Naive thymus-derived CD4-positive, alpha-beta T cell (primary cell): Measurements from ENCODE around the gene MC2R. TPM values are rescaled to one million over a fixed set of nuclear protein-coding genes. Genes with fewer than 3 reads are reported as not detected.
A peak's percentile ranks its signal among the peaks of the same experiment; 100 is the strongest.

Experiments used
- ATAC-seq: fragments of 150-1000 bp; cut with Tn5 transposase; 2 replicates; pipeline ENCODE4 v1.10.0; 2021; ENCODE audit warnings: mild to moderate bottlenecking, moderate library complexity
- CTCF ChIA-PET: fragments of 350-600 bp; sonication (Branson Sonifier 250); formaldehyde crosslinking; loops from one replicate; lab custom pipeline; 2021; ENCODE audit warnings: antibody characterized with exemption; lab: Charles Lee
- POLR2A ChIA-PET: fragments of 350-600 bp; sonication (Branson Sonifier 250); formaldehyde crosslinking; loops from one replicate; lab custom pipeline; 2021; ENCODE audit warnings: antibody characterized with exemption, inconsistent platforms; lab: Charles Lee
- DNase-seq, 9 donors: peaks; one replicate each; pipeline versions ENCODE4 v3.0.0 to v3.0.0-alpha.2; 2020 to 2022; ENCODE audit warnings: mixed read lengths in 1 of 9
- H3K27ac ChIP-seq: one replicate; pipeline ENCODE4 v1.7.0; 2013; ENCODE audit warnings: mild to moderate bottlenecking, low read depth, low read length, moderate library complexity
- H3K27me3 ChIP-seq, 2 donors: one replicate each; pipeline ENCODE4 v1.7.0; 2013; ENCODE audit warnings: low read length in 2 of 2, mild to moderate bottlenecking in 2 of 2, moderate library complexity in 2 of 2; ENCODE audit not compliant: control insufficient read depth in 2 of 2, insufficient read depth in 2 of 2
- H3K36me3 ChIP-seq, 3 experiments: 1 replicate in 2 of 3; 2 replicates in 1 of 3; pipeline ENCODE4 v1.7.0; 2013; ENCODE audit warnings: low read length in 3 of 3, mild to moderate bottlenecking in 3 of 3, moderate library complexity in 1 of 3; ENCODE audit not compliant: insufficient read depth in 3 of 3, control insufficient read depth in 2 of 3
- H3K4me1 ChIP-seq, 2 donors: one replicate each; pipeline ENCODE4 v1.7.0; 2013; ENCODE audit warnings: low read length in 2 of 2, mild to moderate bottlenecking in 2 of 2, moderate library complexity in 1 of 2; ENCODE audit not compliant: control insufficient read depth in 2 of 2, insufficient read depth in 2 of 2
- H3K4me3 ChIP-seq: 2 replicates; pipeline ENCODE4 v1.7.0; 2013; ENCODE audit warnings: mild to moderate bottlenecking, low read length
- H3K9me3 ChIP-seq, 3 experiments: 1 replicate in 2 of 3; 2 replicates in 1 of 3; pipeline ENCODE4 v1.7.0; 2013; ENCODE audit warnings: low read length in 3 of 3; ENCODE audit not compliant: control insufficient read depth in 2 of 3
- H3K27ac Mint-ChIP-seq, 9 donors: one replicate each; pipeline ENCODE4 v1.8.0; 2020 to 2022; ENCODE audit warnings: mixed read lengths in 9 of 9, mild to moderate bottlenecking in 8 of 9, moderate library complexity in 5 of 9, inconsistent platforms in 2 of 9
- H3K27me3 Mint-ChIP-seq, 5 donors: one replicate each; pipeline ENCODE4 v1.8.0; 2021 to 2022; ENCODE audit warnings: mixed read lengths in 5 of 5, mild to moderate bottlenecking in 1 of 5
- H3K36me3 Mint-ChIP-seq, 5 donors: one replicate each; pipeline ENCODE4 v1.8.0; 2020 to 2022; ENCODE audit warnings: mixed read lengths in 5 of 5, mild to moderate bottlenecking in 3 of 5, inconsistent platforms in 1 of 5
- H3K4me1 Mint-ChIP-seq, 7 donors: one replicate each; pipeline ENCODE4 v1.8.0; 2020 to 2022; ENCODE audit warnings: mixed read lengths in 7 of 7, mild to moderate bottlenecking in 3 of 7, inconsistent platforms in 1 of 7
- H3K4me3 Mint-ChIP-seq, 10 donors: one replicate each; pipeline ENCODE4 v1.8.0; 2020 to 2022; ENCODE audit warnings: mild to moderate bottlenecking in 10 of 10, mixed read lengths in 10 of 10, moderate library complexity in 6 of 10, inconsistent platforms in 2 of 10
- H3K9me3 Mint-ChIP-seq, 11 donors: one replicate each; pipeline ENCODE4 v1.8.0; 2020 to 2022; ENCODE audit warnings: mixed read lengths in 11 of 11, mild to moderate bottlenecking in 4 of 11, inconsistent platforms in 1 of 11, moderate library complexity in 1 of 11
- intact Hi-C, 2 donors: fragments of 100-400 bp; cut with micrococcal nuclease; formaldehyde crosslinking; loops; one replicate each; pipeline ENCODE4 v1.15.1; 2023
- polyA plus RNA-seq, 2 donors: library from polyadenylated mRNA; unstranded; fragments of 300-500 nt; fragmentation: Illumina TruSeq; gene quantifications; one replicate each; pipeline ENCODE4 v1.2.3, GENCODE V29; 2021
- total RNA-seq, 6 experiments: library from RNA in 5 of 6; stranded (reverse) in 5 of 6; gene quantifications; 1 replicate in 5 of 6; 2 replicates in 1 of 6; pipeline ENCODE4 v1.2.3 and lab custom pipeline; 2021 to 2026

Gene MC2R
- total and polyA plus RNA-seq, 7 experiments from 2014 or later = not detected

DNA sequence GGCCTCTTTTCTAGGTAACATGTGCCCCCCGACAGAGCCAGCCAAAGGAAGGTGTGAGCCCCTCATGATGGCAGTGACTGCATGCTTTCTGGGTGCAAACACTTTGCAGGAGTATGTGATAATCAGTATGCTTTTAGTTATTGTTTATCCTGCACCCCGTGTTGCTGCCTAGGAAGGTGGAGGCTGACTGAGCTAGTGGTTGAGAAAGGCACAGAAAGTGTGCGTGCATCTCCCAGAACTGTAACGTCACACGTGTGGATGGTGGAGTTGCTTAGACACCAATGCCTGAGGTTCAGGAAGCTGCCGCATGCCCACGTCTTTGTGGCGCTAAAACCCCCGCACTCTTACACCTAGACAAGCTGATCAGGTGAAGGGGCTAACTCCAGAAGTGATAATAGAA, 580 bp downstream of the MC2R start:
- H3K36me3 Mint-ChIP-seq = no peaks in the 10 kb centered on the region
- POLR2A ChIA-PET = no interaction called here
- ATAC-seq = no peak
- peak overlapping the region in 1 of 9 donors; percentile 26 for H3K27ac Mint-ChIP-seq
- no peak for DNase-seq
- H3K4me1 Mint-ChIP-seq = no peaks in the 10 kb centered on the region
- Histone ChIP-seq H3K4me3 (no peak overlapping the region), H3K27me3 (no peaks in the 10 kb centered on the region), H3K27ac (no peak overlapping the region), H3K36me3 (no peaks in the 10 kb centered on the region), H3K4me1 (no peaks in the 10 kb centered on the region), H3K9me3 (no peaks in the 10 kb centered on the region)
- no peaks in the 10 kb centered on the region for H3K9me3 Mint-ChIP-seq
- peaks cover 0 to 8% (median 0%) of the 10 kb centered on the region in 5 donors for H3K27me3 Mint-ChIP-seq
- intact Hi-C loops = no loop called here
- CTCF ChIA-PET = no interaction called here
- no peak overlapping the region for H3K4me3 Mint-ChIP-seq

DNA sequence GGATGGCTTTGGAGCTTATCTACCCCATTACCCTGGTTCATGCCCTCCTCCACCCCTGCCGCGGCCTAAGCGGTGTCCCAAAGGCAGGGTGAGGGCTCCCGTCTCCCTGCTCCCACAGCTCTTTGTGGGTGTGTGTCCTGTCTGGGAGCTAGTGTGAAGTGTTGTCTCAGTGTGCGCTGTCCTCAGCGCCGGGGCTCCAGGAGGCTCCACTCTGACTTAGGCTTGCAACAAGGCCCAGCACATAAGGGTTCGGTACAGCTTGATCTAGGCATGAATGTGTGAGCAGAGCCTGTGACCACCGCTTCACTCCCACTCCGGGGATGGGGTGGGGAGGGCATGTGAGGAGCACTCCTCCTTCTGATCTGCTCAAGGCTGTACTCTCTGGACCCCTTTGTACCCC, 1.2 kb downstream of the MC2R start:
- H3K27me3 ChIP-seq = no peaks in the 10 kb centered on the region
- no peak overlapping the region for H3K27ac ChIP-seq
- ChIA-PET POLR2A (no interaction called here), CTCF (no interaction called here)
- no peaks in the 10 kb centered on the region for H3K36me3 Mint-ChIP-seq
- H3K4me1 Mint-ChIP-seq = no peaks in the 10 kb centered on the region
- DNase-seq = no peak
- H3K36me3 ChIP-seq = no peaks in the 10 kb centered on the region
- H3K4me3 ChIP-seq = no peak overlapping the region
- H3K27ac Mint-ChIP-seq = no peak overlapping the region
- intact Hi-C loops = no loop called here
- no peaks in the 10 kb centered on the region for H3K9me3 ChIP-seq
- no peaks in the 10 kb centered on the region for H3K4me1 ChIP-seq
- no peak overlapping the region for H3K4me3 Mint-ChIP-seq
- H3K9me3 Mint-ChIP-seq = no peaks in the 10 kb centered on the region
- H3K27me3 Mint-ChIP-seq = peaks cover 0 to 8% (median 0%) of the 10 kb centered on the region in 5 donors
- no peak for ATAC-seq

DNA sequence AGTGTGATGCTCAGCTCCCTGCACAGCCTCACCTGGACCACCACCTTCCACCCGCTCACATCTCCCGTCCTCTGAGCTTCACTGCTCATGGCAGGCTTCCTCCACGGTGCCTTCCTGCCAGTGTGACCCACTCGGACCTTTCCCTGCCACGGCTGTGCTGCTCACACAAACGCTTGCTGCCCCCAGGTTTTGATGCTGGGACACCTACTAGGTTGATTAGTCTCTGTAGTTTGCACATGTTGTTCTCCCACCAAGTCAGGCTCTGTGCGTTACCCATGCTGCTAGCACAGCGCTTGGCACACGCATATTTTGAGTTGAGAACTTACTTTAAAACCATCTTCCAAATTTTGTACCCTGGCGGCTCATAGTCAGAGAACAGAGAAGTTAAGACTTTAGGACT, 2.1 kb downstream of the MC2R start:
- Mint-ChIP-seq H3K27me3 (peaks cover 0 to 8% (median 0%) of the 10 kb centered on the region in 5 donors), H3K4me3 (no peak overlapping the region), H3K36me3 (no peaks in the 10 kb centered on the region), H3K4me1 (no peaks in the 10 kb centered on the region), H3K9me3 (peaks cover 0 to 1% (median 0%) of the 10 kb centered on the region in 11 donors), H3K27ac (no peak overlapping the region)
- CTCF ChIA-PET = no interaction called here
- Histone ChIP-seq H3K27ac (no peak overlapping the region), H3K36me3 (no peaks in the 10 kb centered on the region), H3K4me1 (no peaks in the 10 kb centered on the region), H3K9me3 (no peaks in the 10 kb centered on the region), H3K27me3 (no peaks in the 10 kb centered on the region), H3K4me3 (no peak overlapping the region)
- DNase-seq (no peak), ATAC-seq (no peak)
- intact Hi-C loops = no loop called here
- POLR2A ChIA-PET = no interaction called here

DNA sequence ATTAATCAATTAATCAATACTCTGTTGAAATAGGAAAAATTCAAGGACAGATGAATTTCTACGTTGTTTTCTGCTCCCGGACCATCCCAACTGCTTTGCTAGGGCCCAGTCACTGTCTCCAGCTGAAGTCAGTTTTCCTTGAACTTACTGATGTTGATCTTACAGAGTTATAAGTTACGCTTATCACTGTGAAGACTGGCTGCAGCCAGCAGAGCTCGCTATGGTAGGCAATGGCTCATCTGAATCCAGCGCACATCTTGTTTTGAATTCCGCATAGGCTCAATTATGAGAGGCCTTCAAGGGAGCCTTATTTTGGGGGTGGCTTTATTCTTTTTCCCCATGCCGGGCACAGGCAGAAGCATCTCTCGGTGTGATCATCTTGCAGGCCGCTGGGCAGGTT, 2.7 kb downstream of the MC2R start:
- intact Hi-C loops = no loop called here
- no peak for DNase-seq
- Mint-ChIP-seq H3K27ac (no peak overlapping the region), H3K27me3 (peaks cover 0 to 8% (median 0%) of the 10 kb centered on the region in 5 donors), H3K36me3 (no peaks in the 10 kb centered on the region), H3K9me3 (peaks cover 0 to 1% (median 0%) of the 10 kb centered on the region in 11 donors), H3K4me3 (no peak overlapping the region), H3K4me1 (no peaks in the 10 kb centered on the region)
- H3K27ac ChIP-seq = no peak overlapping the region
- ChIA-PET POLR2A (no interaction called here), CTCF (no interaction called here)
- H3K9me3 ChIP-seq = no peaks in the 10 kb centered on the region
- H3K27me3 ChIP-seq = no peaks in the 10 kb centered on the region
- no peak for ATAC-seq
- H3K4me3 ChIP-seq = no peak overlapping the region
- H3K36me3 ChIP-seq = no peaks in the 10 kb centered on the region
- H3K4me1 ChIP-seq = no peaks in the 10 kb centered on the region

DNA sequence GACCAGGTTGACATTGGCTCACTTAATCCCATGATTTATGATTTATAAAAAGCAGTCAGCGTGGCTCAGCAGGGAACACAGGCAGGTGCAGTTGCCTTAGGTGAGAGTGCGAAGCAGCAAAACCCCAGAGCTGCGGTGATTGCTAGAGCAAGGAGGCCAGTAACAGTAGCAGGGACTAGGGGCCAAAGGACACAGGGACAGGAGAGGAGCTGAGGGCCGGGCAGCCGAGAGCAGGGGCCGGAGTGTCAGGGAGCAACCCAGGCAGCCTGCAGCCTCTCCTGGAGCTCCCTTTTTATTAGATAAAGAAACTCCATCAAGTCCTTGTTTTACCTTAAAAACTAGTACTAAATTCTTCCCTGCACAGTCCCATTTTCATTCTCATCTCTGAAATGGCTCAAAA, 4.3 kb downstream of the MC2R start:
- Histone ChIP-seq H3K4me3 (no peak overlapping the region), H3K27ac (no peak overlapping the region), H3K27me3 (no peaks in the 10 kb centered on the region), H3K4me1 (no peaks in the 10 kb centered on the region), H3K9me3 (no peaks in the 10 kb centered on the region), H3K36me3 (no peaks in the 10 kb centered on the region)
- Mint-ChIP-seq H3K4me3 (no peak overlapping the region), H3K27me3 (peaks cover 0 to 8% (median 0%) of the 10 kb centered on the region in 5 donors), H3K36me3 (no peaks in the 10 kb centered on the region), H3K9me3 (peaks cover 0 to 1% (median 0%) of the 10 kb centered on the region in 11 donors), H3K27ac (no peak overlapping the region), H3K4me1 (no peaks in the 10 kb centered on the region)
- intact Hi-C loops = no loop called here
- DNase-seq = no peak
- POLR2A ChIA-PET = no interaction called here
- ATAC-seq = no peak
- CTCF ChIA-PET = no interaction called here

DNA sequence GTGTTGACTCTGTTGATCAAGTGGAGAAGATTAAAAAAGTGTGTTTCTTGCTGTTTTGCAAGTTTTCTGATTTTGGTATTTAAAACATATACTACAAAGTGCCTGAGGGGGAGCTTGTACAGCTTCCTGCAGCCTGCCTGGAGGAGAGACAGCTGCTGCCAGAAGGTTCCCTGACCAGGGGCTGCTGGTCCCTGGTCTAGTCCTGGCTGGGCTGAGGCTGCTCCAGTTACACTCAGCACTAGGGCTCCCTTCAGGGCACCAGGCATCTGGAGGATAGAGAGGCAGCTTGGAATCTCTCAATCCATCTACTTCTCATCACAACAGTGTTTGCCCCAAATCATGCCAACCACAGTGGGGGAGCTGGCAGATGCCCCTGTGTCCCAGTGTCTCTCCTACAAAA, 4.8 kb downstream of the MC2R start:
- intact Hi-C loops = no loop called here
- H3K36me3 ChIP-seq = no peaks in the 10 kb centered on the region
- H3K4me1 Mint-ChIP-seq = no peaks in the 10 kb centered on the region
- H3K9me3 Mint-ChIP-seq = peaks cover 0 to 1% (median 0%) of the 10 kb centered on the region in 11 donors
- H3K4me3 ChIP-seq = no peak overlapping the region
- DNase-seq (no peak), ATAC-seq (no peak)
- no peak overlapping the region for H3K4me3 Mint-ChIP-seq
- H3K27me3 ChIP-seq = no peaks in the 10 kb centered on the region
- H3K9me3 ChIP-seq = no peaks in the 10 kb centered on the region
- H3K27ac ChIP-seq = no peak overlapping the region
- H3K36me3 Mint-ChIP-seq = no peaks in the 10 kb centered on the region
- ChIA-PET CTCF (no interaction called here), POLR2A (no interaction called here)
- peaks cover 0 to 8% (median 0%) of the 10 kb centered on the region in 5 donors for H3K27me3 Mint-ChIP-seq
- no peaks in the 10 kb centered on the region for H3K4me1 ChIP-seq
- H3K27ac Mint-ChIP-seq = no peak overlapping the region

DNA sequence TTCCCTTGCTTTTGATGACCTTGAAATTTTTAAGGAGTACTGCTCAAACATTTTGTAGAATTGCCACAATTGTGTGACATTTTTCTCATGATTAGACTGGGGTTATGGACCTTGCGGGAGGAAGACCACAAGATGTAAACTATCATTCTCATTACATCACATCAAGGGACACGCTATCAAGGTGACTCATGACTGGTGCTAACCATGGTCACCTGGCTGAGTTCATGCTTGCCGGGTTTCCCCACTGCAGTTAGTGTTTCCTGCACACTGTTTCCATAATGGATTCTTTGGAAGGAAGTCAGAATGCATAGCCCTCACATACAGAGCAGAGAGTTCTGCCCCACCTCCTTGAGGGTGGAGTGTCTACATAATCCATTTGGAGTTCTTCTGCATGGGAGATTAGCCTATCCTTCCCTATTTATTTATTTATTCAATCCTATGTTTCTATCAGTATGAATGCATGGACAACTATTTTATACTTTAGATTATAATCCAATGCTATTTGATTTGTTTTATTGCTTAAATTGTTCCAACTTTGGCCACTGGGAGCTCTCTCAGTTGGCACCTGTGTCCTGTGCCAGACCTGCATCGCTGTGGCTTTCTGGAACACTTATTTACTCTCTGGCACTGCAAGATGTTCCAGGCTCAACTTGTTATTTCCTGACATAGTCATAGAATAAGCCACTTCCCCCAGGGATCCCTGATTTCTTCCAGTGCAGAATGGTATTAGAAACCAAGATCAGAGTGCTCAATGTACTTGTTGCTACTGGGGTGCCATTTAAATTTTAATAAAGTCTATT, 6.0 kb downstream of the MC2R start:
- intact Hi-C loops = no loop called here
- no peak overlapping the region for H3K27ac Mint-ChIP-seq

More for the DNA sequence above, 6.0 kb downstream of the MC2R start:
- DNase-seq (no peak), ATAC-seq (no peak)
- H3K9me3 Mint-ChIP-seq = peaks cover 0 to 5% (median 0%) of the 10 kb centered on the region in 11 donors
- H3K4me3 Mint-ChIP-seq = no peak overlapping the region
- peaks cover 0 to 8% (median 0%) of the 10 kb centered on the region in 5 donors for H3K27me3 Mint-ChIP-seq
- no peaks in the 10 kb centered on the region for H3K4me1 Mint-ChIP-seq
- Histone ChIP-seq H3K4me1 (no peaks in the 10 kb centered on the region), H3K36me3 (no peaks in the 10 kb centered on the region), H3K9me3 (no peaks in the 10 kb centered on the region), H3K4me3 (no peak overlapping the region), H3K27me3 (no peaks in the 10 kb centered on the region), H3K27ac (no peak overlapping the region)
- CTCF ChIA-PET = no interaction called here
- no peaks in the 10 kb centered on the region for H3K36me3 Mint-ChIP-seq
- POLR2A ChIA-PET = no interaction called here
